ENCODE measurements around the gene TBC1D2. TPM values are rescaled to one million over a fixed set of nuclear protein-coding genes. Genes with fewer than 3 reads are reported as not detected.

TBC1D2 gene
- total and polyA plus RNA-seq, 2 donors (not counting 3 experiments of a cell fraction or from before 2014, with no cell fraction given) = 3.4 to 4.5 TPM

DNA sequence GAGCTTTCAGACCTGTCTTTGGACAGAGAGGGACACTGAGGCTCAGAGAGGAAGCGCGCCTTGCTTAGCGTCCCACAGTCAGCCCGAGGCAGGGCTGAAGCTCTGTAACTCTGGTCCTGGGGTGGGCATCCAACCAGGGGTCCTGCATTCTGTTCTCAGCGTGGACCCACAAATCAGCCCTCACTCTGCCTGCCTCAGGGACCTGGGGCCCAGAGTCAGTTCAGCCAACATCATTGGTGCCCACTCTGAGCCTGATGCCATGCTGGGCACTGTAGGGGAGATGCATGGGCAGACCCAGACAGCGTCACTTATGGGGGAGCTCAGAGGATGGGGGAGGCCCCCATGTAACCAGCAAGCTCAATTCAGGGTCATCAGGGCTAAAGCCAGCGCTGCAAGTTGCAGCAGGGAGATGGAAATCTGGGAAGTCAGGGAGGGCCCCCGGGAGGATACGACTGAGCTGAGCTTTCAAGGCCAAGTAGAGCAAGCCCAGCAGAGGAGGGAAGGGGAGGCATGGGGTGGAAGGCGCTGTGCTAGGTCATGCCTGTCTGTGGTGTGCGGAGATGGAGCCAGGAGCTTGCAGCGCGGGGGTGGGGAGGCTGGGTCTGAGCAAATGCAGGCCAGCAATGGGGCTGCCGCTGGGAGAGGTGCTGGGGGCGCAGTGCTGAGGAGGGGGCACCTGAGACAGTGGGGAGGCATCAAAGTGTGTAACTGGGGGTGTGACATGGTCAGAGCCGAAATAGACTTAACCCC lies 84.1 kb downstream of the TBC1D2 start:
- no peak for TF ChIP-seq FOS (IDR thresholded peaks at IDR 0.05; ENCODE audit: borderline replicate concordance, insufficient read depth, low read length)
- TF ChIP-seq POLR2AphosphoS5 (IDR thresholded peaks at IDR 0.05; ENCODE audit: insufficient read depth, low read depth, low read length) = no peak
- TF ChIP-seq EZH2 (IDR thresholded peaks at IDR 0.05; ENCODE audit: borderline replicate concordance, low read depth, low read length, severe bottlenecking) = no peak
- TF ChIP-seq, protein P1, sequence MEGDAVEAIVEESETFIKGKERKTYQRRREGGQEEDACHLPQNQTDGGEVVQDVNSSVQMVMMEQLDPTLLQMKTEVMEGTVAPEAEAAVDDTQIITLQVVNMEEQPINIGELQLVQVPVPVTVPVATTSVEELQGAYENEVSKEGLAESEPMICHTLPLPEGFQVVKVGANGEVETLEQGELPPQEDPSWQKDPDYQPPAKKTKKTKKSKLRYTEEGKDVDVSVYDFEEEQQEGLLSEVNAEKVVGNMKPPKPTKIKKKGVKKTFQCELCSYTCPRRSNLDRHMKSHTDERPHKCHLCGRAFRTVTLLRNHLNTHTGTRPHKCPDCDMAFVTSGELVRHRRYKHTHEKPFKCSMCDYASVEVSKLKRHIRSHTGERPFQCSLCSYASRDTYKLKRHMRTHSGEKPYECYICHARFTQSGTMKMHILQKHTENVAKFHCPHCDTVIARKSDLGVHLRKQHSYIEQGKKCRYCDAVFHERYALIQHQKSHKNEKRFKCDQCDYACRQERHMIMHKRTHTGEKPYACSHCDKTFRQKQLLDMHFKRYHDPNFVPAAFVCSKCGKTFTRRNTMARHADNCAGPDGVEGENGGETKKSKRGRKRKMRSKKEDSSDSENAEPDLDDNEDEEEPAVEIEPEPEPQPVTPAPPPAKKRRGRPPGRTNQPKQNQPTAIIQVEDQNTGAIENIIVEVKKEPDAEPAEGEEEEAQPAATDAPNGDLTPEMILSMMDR (IDR thresholded peaks at IDR 0.05; ENCODE audit: extremely low read depth in 1 of 2, insufficient read depth in 1 of 2, low read depth in 1 of 2, low read length in 2 of 2) = no peak
- TF ChIP-seq JUN (IDR thresholded peaks at IDR 0.05; ENCODE audit: borderline replicate concordance, insufficient read depth, insufficient read length, low read depth) = no peak
- TF ChIP-seq, protein P2, sequence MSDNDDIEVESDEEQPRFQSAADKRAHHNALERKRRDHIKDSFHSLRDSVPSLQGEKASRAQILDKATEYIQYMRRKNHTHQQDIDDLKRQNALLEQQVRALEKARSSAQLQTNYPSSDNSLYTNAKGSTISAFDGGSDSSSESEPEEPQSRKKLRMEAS (IDR thresholded peaks at IDR 0.05; ENCODE audit: insufficient read depth, insufficient read length) = no peak
- no peak for TF ChIP-seq MYC (IDR thresholded peaks at IDR 0.05; ENCODE audit: low read depth, low read length)
- no peak for TF ChIP-seq GATA2 (IDR thresholded peaks at IDR 0.05; ENCODE audit: insufficient read depth, insufficient read length, low read depth, low read length)
- TF ChIP-seq POLR2A (IDR thresholded peaks at IDR 0.05; ENCODE audit: low read depth, low read length) = no peak
- intact Hi-C loops (cut with micrococcal nuclease) (no loop called here), dilution Hi-C loops (cut with MboI; ENCODE audit: extremely low pct_ligation_motif_present, low sequenced_read_pairs) (no loop called here)
- Histone ChIP-seq H3K36me3 (ENCODE audit: control insufficient read depth in 2 of 2, extremely low read depth in 1 of 2, insufficient read depth in 2 of 2, low read length in 2 of 2) (no peaks in the 10 kb centered on the region), H3K4me2 (ENCODE audit: insufficient read depth, low read length) (no peak overlapping the region), H3K9me1 (replicated peaks; ENCODE audit: control insufficient read depth, extremely low read depth, insufficient read depth, low read length) (no peaks in the 10 kb centered on the region), H4K20me1 (replicated peaks; ENCODE audit: control insufficient read depth, extremely low read depth, insufficient read depth, low read length) (no peaks in the 10 kb centered on the region), H3K27me3 (ENCODE audit: control insufficient read depth in 2 of 2, insufficient read depth in 2 of 2, low read length in 2 of 2) (no peaks in the 10 kb centered on the region), H3K79me2 (ENCODE audit: control insufficient read depth, insufficient read depth, low read length) (no peaks in the 10 kb centered on the region), H3K9ac (replicated peaks; ENCODE audit: extremely low read depth, insufficient read depth, low read length) (no peak overlapping the region), H2AFZ (ENCODE audit: low read depth, low read length) (no peak overlapping the region), H3K4me1 (ENCODE audit: control insufficient read depth, extremely low read depth, insufficient read depth, low read length) (no peaks in the 10 kb centered on the region), H3K4me3 (replicated peaks in 1 of 3; ENCODE audit: insufficient read depth in 1 of 3, low read depth in 1 of 3, low read length in 3 of 3) (no peak overlapping the region), H3K27ac (ENCODE audit: insufficient read depth, low read depth, low read length) (no peak overlapping the region), H3K9me3 (replicated peaks; ENCODE audit: control insufficient read depth, insufficient read depth, low read length) (no peaks in the 10 kb centered on the region)
- ChIA-PET POLR2A (no interaction called here), CTCF (no interaction called here)
- FAIRE-seq (no peak), DNase-seq (ENCODE audit: low read depth, low spot score) (no peak)
- no TSS peak for BruUV-seq (replicated peaks)

Data from endothelial cell of umbilical vein (primary cell).